HG03469 (cell line): ENCODE data around the gene FFAR4.

Experiments used
- ATAC-seq: cut with Tn5 transposase; IDR thresholded peaks from one replicate; pipeline ENCODE4 v1.9.1; 2021; ENCODE audit warnings: mild to moderate bottlenecking, moderate library complexity, moderate number of reproducible peaks; ENCODE audit not compliant: unreplicated experiment

The FFAR4 gene

DNA sequence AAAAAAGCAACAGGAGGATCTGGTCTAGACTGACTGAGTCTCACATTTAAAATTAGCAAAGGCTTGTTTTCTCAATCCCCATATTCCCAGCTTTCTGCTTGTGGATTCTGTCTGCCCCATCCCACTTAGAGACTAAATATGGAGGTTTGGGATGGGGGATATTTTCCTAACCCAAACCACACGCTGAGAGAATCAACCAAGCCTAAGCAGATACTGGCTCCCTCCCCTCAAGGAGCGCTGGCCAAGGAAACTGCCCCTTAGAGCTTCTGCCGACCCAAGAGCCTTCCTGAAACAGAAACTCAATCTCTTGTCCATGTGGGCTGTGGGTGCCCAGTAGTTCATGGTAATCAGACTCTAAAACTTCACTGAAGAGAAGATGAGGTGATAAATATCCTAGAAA, 3.9 kb downstream of the FFAR4 start:
- ATAC-seq = no peak

DNA sequence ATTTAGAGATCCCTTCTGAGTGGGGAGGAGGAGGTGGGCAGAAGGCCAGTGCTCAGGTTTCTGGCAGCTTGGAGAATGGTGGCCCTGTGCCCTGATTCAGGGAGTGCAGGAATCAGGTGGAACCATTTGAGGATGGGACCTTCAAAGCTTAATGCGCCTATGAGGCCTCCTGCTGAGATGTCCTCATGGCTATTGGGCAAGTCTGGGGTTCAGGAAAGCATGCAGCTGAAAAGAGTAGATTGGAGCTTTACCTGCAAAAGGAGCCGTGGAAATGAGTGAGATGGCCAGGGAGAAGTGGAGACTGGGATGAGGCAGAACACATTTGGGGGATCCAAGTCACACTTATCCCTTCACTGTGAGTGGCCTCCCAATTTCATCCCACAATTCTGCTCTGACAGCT, 6.1 kb downstream of the FFAR4 start:
- ATAC-seq = no peak

- no peak for ATAC-seq
Measured at GRCh38 chr10:93573051-93573909, 6.8 kb downstream of the FFAR4 start.

DNA sequence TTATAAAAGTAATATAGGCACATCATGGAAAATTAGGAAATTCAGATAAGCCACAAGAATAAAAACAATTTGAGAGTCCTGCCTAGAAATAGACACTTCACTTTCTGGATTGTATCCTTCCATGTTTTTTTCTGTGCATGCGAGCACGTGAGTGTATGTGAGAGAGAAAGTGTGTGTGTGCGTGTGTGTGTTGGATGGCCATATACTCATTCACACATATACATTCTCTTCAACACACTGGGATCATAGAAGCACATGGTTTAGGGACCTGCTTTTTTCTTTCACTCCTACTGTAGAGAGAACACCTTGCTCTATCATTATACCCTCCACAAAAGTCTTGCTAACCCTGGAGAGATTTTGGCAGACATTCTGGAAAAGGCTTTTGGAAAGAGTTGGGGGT, 7.5 kb downstream of the FFAR4 start:
- ATAC-seq = no peak

- no peak for ATAC-seq
Measured at GRCh38 chr10:93576888-93577287, 10.4 kb downstream of the FFAR4 start.

GRCh38 chr10:93577565-93577964, 11.1 kb downstream of the FFAR4 start:
- no peak for ATAC-seq

DNA sequence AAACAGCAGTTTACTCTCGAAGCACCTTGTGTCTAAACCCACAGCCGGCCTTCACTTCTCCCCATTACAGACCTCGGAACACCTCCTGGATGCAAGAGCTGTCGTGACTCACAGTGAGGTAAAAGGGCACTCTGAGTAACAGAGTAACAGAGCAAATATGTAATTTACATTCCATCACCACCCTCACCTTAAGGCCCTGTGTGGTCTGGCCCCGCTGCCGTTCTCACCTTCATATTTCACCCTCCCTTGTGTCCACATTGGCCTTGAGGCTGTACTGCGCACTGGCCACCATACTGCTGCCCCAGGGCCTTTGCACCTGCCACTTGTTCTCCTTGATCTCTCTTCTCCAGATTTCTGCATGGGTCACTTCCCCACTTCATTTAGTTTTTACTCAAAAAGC, 12.6 kb downstream of the FFAR4 start:
- no peak for ATAC-seq

DNA sequence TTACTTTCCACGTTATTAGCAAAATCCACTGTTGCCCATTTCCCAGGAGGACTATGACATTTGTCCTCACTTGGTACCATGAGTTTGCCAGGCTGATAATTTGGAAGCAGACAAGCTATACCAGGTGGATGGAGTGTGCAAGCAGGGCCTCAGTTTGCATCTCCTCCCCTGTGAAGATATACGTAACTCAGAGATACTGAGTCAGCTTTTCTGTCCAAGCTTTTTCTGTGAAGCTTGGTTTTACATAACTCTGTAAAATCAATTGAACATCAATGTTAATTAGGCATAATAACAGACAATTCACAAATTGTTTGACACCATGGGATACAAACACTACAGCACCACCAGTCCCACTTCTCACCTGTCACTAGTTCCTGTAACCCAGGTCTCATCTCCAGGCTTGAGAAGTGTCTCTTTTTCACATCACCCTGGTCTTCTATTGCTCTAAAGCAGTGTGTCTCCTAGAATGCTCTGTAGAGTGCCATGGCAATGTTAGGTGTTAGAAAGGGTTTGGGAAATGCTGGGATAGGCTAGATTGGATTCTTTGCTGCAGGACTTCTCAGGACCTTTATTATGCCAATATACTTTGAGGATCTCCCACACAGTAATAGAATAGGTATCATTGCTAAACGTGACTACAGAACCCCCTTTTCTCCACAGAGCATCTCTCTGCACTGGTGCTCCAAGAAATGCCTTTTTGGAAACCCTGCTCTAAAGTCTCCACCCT, 13.7 kb downstream of the FFAR4 start:
- no peak for ATAC-seq

DNA sequence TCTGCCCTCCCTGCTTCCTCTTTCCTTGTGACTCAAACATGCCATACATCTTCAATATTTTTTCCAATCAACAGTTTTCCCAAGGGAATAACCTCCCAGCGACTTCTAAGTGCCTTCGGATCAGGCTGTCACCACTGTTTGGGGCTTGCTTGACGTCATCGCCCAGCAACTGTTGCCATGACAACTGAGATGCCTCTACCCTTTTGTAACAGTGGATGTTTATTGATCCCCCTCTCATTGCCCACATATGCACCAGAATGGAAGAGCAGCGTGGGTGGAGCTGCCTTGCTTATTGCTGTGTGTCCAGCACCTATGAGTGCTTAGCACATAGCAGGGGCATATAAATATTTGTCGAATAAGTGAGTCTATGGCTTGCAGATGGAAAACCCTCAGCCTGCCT, 14.4 kb downstream of the FFAR4 start:
- ATAC-seq = no peak

- no peak for ATAC-seq
Measured at GRCh38 chr10:93584445-93584844, 18.0 kb downstream of the FFAR4 start.

DNA sequence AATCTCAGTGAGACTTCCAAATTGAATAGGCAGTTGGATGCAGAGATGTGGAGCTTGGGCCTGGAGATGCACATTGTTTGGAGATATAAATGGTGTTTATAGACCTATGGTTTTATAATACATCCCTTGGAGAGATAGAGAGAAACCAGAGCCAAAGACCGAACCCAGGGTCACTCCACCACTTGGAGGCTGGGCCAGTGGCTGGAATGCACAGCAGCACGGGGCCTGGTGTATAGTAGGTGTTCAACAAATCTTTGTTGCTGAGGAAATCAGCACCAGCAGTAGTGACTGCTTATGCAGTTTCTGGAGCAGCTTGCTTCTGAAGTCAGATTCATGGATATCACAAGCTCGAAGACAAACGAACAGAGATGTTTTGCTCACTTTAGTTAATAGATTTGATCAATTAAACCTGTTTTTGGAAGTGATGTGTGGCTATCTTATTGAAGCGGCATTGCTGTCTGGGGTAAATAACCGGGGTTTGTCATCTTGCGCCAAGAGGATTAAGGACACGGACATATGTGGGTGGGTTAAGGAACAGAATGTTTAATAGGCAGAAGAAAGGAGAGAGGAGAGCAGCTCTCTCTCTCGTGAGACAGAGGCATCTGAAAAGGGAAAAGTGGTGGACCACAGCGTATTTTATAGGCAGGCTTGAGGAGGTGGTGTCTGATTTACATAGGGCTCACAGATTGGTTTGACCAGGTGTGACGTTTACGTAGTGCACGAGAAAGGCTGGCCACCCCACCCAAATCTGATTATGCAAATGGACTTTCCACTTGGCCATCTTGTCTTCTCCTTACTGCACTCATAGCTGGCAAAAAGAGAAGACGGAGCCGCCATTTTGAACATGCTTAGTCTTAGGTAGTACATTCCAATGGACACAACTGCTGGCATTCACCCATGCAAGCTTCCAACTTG, 23.4 kb downstream of the FFAR4 start:
- ATAC-seq = no peak

DNA sequence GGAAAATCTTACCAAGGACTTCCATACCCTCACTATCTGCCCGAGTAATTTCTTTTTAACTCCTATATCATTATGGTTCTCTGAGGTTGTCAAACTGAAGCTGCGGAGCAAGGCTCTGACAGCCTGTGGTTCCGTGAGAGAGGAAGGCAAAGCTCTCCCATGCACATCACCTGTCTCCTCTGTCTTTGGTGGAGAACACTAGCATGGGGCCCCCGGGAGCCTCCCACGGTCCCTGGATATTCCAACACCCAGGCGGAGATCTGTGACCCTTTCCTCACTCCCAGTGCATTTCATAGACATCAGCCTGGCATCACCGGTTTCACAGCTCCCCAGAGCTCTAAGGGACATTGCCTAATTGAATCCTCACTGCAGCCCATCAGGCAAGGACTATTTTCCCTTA, 24.2 kb downstream of the FFAR4 start:
- no peak for ATAC-seq

DNA sequence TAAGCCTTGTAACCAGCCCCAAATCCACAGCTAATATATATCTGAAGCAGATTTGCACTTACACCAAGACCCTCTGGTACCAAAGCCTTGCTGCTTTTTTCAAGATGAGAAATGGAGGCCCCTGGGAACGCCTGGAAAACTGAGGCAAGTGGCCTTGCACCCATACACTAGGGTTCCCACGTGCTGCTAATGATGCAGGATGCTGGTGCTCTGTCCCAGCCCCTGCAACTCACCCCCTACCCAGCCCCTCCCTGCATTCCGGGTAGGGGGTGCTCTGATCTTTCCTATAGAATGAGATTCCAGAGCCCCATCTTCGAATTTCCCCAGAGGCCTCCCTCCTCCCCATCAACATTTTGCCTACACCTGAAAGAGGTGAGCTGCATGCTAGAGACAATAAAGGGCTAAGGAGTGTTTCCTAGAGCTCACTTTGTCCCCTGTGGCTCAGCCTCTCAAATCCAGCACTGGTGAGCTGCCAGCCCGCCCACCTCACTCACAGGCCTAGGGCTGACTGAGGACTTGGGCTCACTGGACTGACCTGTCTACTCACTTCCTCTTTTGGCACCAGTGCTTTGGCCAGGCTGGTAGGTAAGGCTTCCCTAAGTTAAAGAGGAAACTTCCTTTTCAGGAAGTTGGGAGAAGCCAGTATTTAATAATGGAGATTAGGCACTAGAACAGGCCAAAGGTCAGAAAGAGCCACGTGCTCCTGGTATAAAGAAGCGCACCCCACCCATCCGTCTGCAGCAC, 24.8 kb downstream of the FFAR4 start:
- ATAC-seq = no peak

DNA sequence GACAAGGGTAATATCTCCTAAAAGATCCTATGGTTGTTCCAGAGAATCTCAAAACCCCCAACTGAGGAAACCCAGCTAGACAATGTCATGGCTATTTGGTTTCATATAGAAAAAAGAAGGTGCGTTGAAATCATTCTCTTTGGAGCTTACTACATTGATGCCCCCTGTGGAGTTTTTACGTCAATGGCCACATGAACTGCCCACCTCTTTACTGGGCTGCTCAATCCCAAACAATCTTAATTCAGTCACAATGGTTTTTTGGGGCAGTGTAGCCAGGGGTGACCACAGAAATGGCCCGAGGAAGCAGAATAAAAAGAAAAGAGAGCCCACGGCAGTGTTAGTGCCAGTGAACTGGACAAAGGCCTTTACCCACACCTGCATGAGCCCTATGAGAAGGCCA, 26.8 kb downstream of the FFAR4 start:
- ATAC-seq = no peak

DNA sequence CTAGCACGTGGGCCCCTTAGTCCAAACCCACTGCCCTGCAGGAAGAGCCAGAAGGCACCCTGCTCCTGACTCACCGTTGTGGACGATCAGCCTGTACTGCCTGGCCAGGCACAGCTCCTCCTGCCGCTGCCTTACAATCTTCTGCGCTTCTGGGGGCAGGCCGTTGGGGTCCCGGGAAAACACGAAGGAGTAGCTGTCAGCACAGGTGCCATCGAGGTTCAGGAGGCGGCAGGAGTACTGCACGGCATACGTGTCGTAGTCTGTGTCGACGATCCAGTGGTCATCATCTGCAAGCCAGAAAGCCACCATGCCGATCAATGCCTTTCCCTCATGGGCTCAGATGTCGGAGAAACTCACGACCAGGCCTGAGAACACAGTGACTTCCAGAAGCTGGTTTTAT, 27.3 kb downstream of the FFAR4 start:
- no peak for ATAC-seq

GRCh38 chr10:93594518-93594917, 28.1 kb downstream of the FFAR4 start:
- no peak for ATAC-seq

DNA sequence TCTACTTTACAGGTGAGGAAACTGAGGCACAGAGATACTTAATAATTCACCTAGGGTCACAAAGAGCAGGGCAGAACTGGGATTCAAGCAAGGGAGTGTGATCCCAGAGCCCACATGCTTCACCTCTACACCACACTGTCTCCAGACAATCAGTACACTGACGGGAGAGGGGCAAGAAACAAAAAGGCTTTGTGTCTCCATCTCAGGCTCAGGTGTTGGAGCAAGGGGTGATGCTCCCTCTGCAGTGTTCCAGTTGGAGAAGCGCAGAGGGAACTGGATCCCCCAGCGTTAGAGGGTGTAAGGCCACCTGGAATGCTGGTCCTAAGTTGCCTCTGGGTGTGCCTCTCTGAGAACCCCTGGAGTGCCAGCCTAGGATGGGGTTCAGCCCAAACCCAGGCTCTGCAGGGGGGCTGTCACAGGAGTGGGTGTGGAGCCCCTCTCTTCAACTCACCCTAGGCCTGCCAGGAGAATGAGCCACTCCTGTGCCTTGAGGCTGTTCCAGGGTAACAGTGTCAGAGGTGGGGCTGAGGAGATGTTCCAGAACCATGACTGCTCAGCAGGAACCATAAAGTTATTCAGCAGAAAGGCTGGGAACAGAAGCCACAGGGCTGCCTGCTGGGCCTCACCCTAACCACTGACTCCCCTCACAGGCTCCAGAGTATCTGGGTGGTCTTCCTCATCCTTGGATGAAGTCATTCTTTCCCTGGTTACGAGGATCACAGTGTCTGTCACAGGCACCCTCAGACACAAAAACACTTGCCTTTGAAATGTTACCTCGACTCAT, 29.1 kb downstream of the FFAR4 start:
- no peak for ATAC-seq

- ATAC-seq = no peak
Measured at GRCh38 chr10:93596539-93596938, 30.1 kb downstream of the FFAR4 start.

- ATAC-seq = no peak
Measured at GRCh38 chr10:93597075-93597599, 30.7 kb downstream of the FFAR4 start.

- no peak for ATAC-seq
Measured at GRCh38 chr10:93598157-93598556, 31.7 kb downstream of the FFAR4 start.
